Measurements from ENCODE around the gene TEDC2.
A peak's percentile ranks its signal among the peaks of the same experiment; 100 is the strongest.

Gene TEDC2

GRCh38 chr16:2492292-2492691, 32.4 kb downstream of the TEDC2 start:
- Mint-ChIP-seq H3K36me3 (ENCODE audit: insufficient read depth) (peaks cover 3% of the 10 kb centered on the region), H3K9me3 (no peaks in the 10 kb centered on the region), H3K4me3 (no peak overlapping the region), H3K4me1 (ENCODE audit: low read depth in 2 of 2) (peaks cover 3 to 4% of the 10 kb centered on the region in 2 donors), H3K27ac (no peak overlapping the region), H3K27me3 (no peaks in the 10 kb centered on the region)
- DNase-seq = no peak
- ATAC-seq (replicated peaks) = no peak

- Mint-ChIP-seq H3K9me3 (no peaks in the 10 kb centered on the region), H3K36me3 (ENCODE audit: insufficient read depth) (peaks cover 3% of the 10 kb centered on the region), H3K4me3 (no peak overlapping the region), H3K4me1 (ENCODE audit: low read depth in 2 of 2) (no peaks in the 10 kb centered on the region), H3K27ac (peak overlapping the region in 1 of 2 donors; percentile 32), H3K27me3 (no peaks in the 10 kb centered on the region)
- no peak for ATAC-seq (replicated peaks)
- no peak for DNase-seq
Observed at GRCh38 chr16:2493605-2494004, 33.7 kb downstream of the TEDC2 start.

GRCh38 chr16:2494616-2495015, 34.7 kb downstream of the TEDC2 start:
- no peaks in the 10 kb centered on the region for H3K9me3 Mint-ChIP-seq
- DNase-seq = no peak
- H3K4me1 Mint-ChIP-seq (ENCODE audit: low read depth in 2 of 2) = no peaks in the 10 kb centered on the region
- H3K27me3 Mint-ChIP-seq = no peaks in the 10 kb centered on the region
- no peak overlapping the region for H3K27ac Mint-ChIP-seq
- no peak overlapping the region for H3K4me3 Mint-ChIP-seq
- H3K36me3 Mint-ChIP-seq (ENCODE audit: insufficient read depth) = peaks cover 3% of the 10 kb centered on the region
- no peak for ATAC-seq (replicated peaks)

GRCh38 chr16:2495041-2495440, 35.1 kb downstream of the TEDC2 start:
- Mint-ChIP-seq H3K4me3 (no peak overlapping the region), H3K27me3 (no peaks in the 10 kb centered on the region), H3K27ac (no peak overlapping the region), H3K36me3 (ENCODE audit: insufficient read depth) (peaks cover 3% of the 10 kb centered on the region), H3K9me3 (no peaks in the 10 kb centered on the region), H3K4me1 (ENCODE audit: low read depth in 2 of 2) (no peaks in the 10 kb centered on the region)
- DNase-seq (no peak), ATAC-seq (replicated peaks) (no peak)

GRCh38 chr16:2496223-2497115, 36.6 kb downstream of the TEDC2 start:
- Mint-ChIP-seq H3K36me3 (ENCODE audit: insufficient read depth) (peaks cover 3% of the 10 kb centered on the region), H3K4me1 (ENCODE audit: low read depth in 2 of 2) (peaks cover 0 to 2% of the 10 kb centered on the region in 2 donors), H3K27ac (no peak overlapping the region), H3K9me3 (no peaks in the 10 kb centered on the region), H3K27me3 (no peaks in the 10 kb centered on the region), H3K4me3 (no peak overlapping the region)
- DNase-seq = no peak
- ATAC-seq (replicated peaks) = no peak

GRCh38 chr16:2497116-2497630, 37.3 kb downstream of the TEDC2 start:
- no peak overlapping the region for H3K4me3 Mint-ChIP-seq
- DNase-seq = no peak
- no peak for ATAC-seq (replicated peaks)
- H3K27me3 Mint-ChIP-seq = no peaks in the 10 kb centered on the region
- peaks cover 3% of the 10 kb centered on the region for H3K36me3 Mint-ChIP-seq (ENCODE audit: insufficient read depth)
- no peaks in the 10 kb centered on the region for H3K9me3 Mint-ChIP-seq
- H3K4me1 Mint-ChIP-seq (ENCODE audit: low read depth in 2 of 2) = peaks cover 0 to 2% of the 10 kb centered on the region in 2 donors
- H3K27ac Mint-ChIP-seq = peak overlapping the region in 1 of 2 donors; percentile 53

- ATAC-seq (replicated peaks) = no peak
- Mint-ChIP-seq H3K27me3 (no peaks in the 10 kb centered on the region), H3K36me3 (ENCODE audit: insufficient read depth) (peaks cover 3% of the 10 kb centered on the region), H3K4me1 (ENCODE audit: low read depth in 2 of 2) (peaks cover 0 to 2% of the 10 kb centered on the region in 2 donors), H3K27ac (peak overlapping the region in 1 of 2 donors; percentile 53), H3K9me3 (no peaks in the 10 kb centered on the region), H3K4me3 (no peak overlapping the region)
- DNase-seq = no peak
Observed at GRCh38 chr16:2497695-2498484, 38.0 kb downstream of the TEDC2 start.

- Mint-ChIP-seq H3K9me3 (no peaks in the 10 kb centered on the region), H3K4me1 (ENCODE audit: low read depth in 2 of 2) (peaks cover 0 to 2% of the 10 kb centered on the region in 2 donors)
Observed at GRCh38 chr16:2498531-2499253, 38.8 kb downstream of the TEDC2 start.

GRCh38 chr16:2499454-2499853, 39.5 kb downstream of the TEDC2 start:
- H3K4me1 Mint-ChIP-seq (ENCODE audit: low read depth in 2 of 2) = peaks cover 0 to 2% of the 10 kb centered on the region in 2 donors
- H3K4me3 Mint-ChIP-seq = no peak overlapping the region
- H3K27ac Mint-ChIP-seq = no peak overlapping the region
- no peaks in the 10 kb centered on the region for H3K27me3 Mint-ChIP-seq
- H3K36me3 Mint-ChIP-seq (ENCODE audit: insufficient read depth) = peaks cover 3% of the 10 kb centered on the region
- DNase-seq = no peak
- ATAC-seq (replicated peaks) = no peak
- H3K9me3 Mint-ChIP-seq = no peaks in the 10 kb centered on the region

More at GRCh38 chr16:2498531-2499253, 38.8 kb downstream of the TEDC2 start:
- Mint-ChIP-seq H3K27me3 (no peaks in the 10 kb centered on the region), H3K36me3 (ENCODE audit: insufficient read depth) (peaks cover 3% of the 10 kb centered on the region), H3K4me3 (no peak overlapping the region), H3K27ac (no peak overlapping the region)
- ATAC-seq (replicated peaks) = no peak
- DNase-seq = no peak

- Mint-ChIP-seq H3K36me3 (ENCODE audit: insufficient read depth) (peaks cover 6% of the 10 kb centered on the region), H3K27me3 (no peaks in the 10 kb centered on the region), H3K4me3 (no peak overlapping the region), H3K27ac (peak overlapping the region in 1 of 2 donors; percentile 35), H3K4me1 (ENCODE audit: low read depth in 2 of 2) (peaks cover 0 to 2% of the 10 kb centered on the region in 2 donors), H3K9me3 (no peaks in the 10 kb centered on the region)
- ATAC-seq (replicated peaks) (no peak), DNase-seq (no peak)
Observed at GRCh38 chr16:2499890-2500429, 40.1 kb downstream of the TEDC2 start.

GRCh38 chr16:2500430-2500917, 40.6 kb downstream of the TEDC2 start:
- Mint-ChIP-seq H3K27me3 (no peaks in the 10 kb centered on the region), H3K4me1 (ENCODE audit: low read depth in 2 of 2) (peaks cover 0 to 2% of the 10 kb centered on the region in 2 donors), H3K4me3 (no peak overlapping the region), H3K36me3 (ENCODE audit: insufficient read depth) (peaks cover 6% of the 10 kb centered on the region), H3K9me3 (no peaks in the 10 kb centered on the region), H3K27ac (peak overlapping the region in 1 of 2 donors; percentile 35)
- DNase-seq (no peak), ATAC-seq (replicated peaks) (no peak)

- Mint-ChIP-seq H3K27ac (no peak overlapping the region), H3K36me3 (ENCODE audit: insufficient read depth) (peaks cover 6% of the 10 kb centered on the region), H3K27me3 (no peaks in the 10 kb centered on the region), H3K4me1 (ENCODE audit: low read depth in 2 of 2) (peaks cover 0 to 2% of the 10 kb centered on the region in 2 donors), H3K4me3 (no peak overlapping the region), H3K9me3 (no peaks in the 10 kb centered on the region)
- ATAC-seq (replicated peaks) (peak; percentile 99), DNase-seq (peak; percentile 76 to 84 (median 80))
Observed at GRCh38 chr16:2500918-2501750, 41.2 kb downstream of the TEDC2 start.
